Measurements from ENCODE around the gene UST. TPM values are rescaled to one million over a fixed set of nuclear protein-coding genes. Genes with fewer than 3 reads are reported as not detected.

Gene UST
- total and polyA plus RNA-seq, 9 of the 15 experiments (the other 6 are each of a cell fraction or from before 2014, with no cell fraction given), result 0.04 to 0.10 TPM; not detected in 7

DNA sequence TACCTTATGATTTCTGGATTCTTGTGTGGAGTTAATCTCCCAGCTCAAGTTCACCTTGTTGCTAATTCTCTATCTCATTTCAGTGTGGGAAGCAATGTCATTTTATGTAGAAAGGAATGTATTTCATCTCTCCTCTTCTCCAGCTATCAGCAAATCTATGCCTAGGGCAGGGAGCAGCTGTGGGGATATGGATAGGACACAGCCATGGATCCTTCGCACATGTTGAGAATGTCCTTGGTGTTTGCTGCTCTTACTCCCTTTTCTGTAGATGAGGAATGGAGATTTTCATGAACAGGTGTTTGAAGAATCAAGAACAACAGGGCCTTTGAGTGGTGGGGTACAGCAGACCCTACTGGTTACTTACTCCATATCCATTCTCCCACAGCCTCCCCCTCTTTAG is 182.0 kb downstream of the UST start:
- POLR2A ChIA-PET, result interaction anchor here (2.5 kb wide), 1 partner anchor 10 kb away, joined by 6 read pairs; no protein-coding TSS in a partner anchor
- DNase-seq (ENCODE audit: extremely low read depth in 1 of 4, low spot score in 3 of 4), result no peak

More for the DNA sequence above, 182.0 kb downstream of the UST start:
- H3K9me1 ChIP-seq (ENCODE audit: control insufficient read depth, insufficient read depth, low read length), result no peaks in the 10 kb centered on the region
- in situ Hi-C loops (cut with MboI) (no loop called here), intact Hi-C loops (cut with micrococcal nuclease) (no loop called here)
- H3K4me1 ChIP-seq (replicated peaks in 1 of 2; ENCODE audit: control insufficient read depth in 2 of 2, insufficient read depth in 2 of 2, low read length in 2 of 2), result no peaks in the 10 kb centered on the region
- CTCF ChIA-PET (ENCODE audit: low intra/inter-chr PET ratio), result no interaction called here
- H3K27ac ChIP-seq (ENCODE audit: extremely low read depth, low read depth, low read length), result no peak overlapping the region
- BruUV-seq (replicated peaks), result no TSS peak
- ATAC-seq, result no peak
- no peaks in the 10 kb centered on the region for H3K9me3 ChIP-seq (replicated peaks; ENCODE audit: control insufficient read depth, insufficient read depth, low read depth, low read length)
- no peak overlapping the region for H3K4me2 ChIP-seq (ENCODE audit: insufficient read depth, low read length)
- no peak overlapping the region for H3K9ac ChIP-seq (ENCODE audit: insufficient read depth in 1 of 2, low read depth in 2 of 2, low read length in 2 of 2)
- 0% methylated on average over 1 of the region's 1 CpG for WGBS (ENCODE audit: insufficient coverage, low coverage, missing lambda C conversion rate)
- H3K79me2 ChIP-seq (ENCODE audit: control insufficient read depth, insufficient read depth, low read length), result no peaks in the 10 kb centered on the region
- H3K27me3 ChIP-seq (ENCODE audit: control insufficient read depth in 2 of 2, insufficient read depth in 2 of 2, low read length in 2 of 2), result 0 out of 5 replicates have a peak, but pooled peaks cover 0 to 4% of the 10 kb centered on the region in 2 experiments
- FAIRE-seq, result no peak
- no peak overlapping the region for H2AFZ ChIP-seq (ENCODE audit: low read depth, low read length)
- H3K4me3 ChIP-seq, result no peak overlapping the region
- H3K36me3 ChIP-seq (ENCODE audit: control insufficient read depth, insufficient read depth, low read length), result no peaks in the 10 kb centered on the region
- no peaks in the 10 kb centered on the region for H4K20me1 ChIP-seq (replicated peaks; ENCODE audit: control insufficient read depth, insufficient read depth, low read length)
- TF ChIP-seq SMAD3 (CRISPR knock-in tag; conservative IDR thresholded peaks at IDR 0.05) (no peak), FOSL1 (tag; conservative IDR thresholded peaks at IDR 0.05) (no peak), ZNF398 (CRISPR knock-in tag; IDR thresholded peaks at IDR 0.05) (no peak), NRF1 (conservative IDR thresholded peaks at IDR 0.05 in 1 of 2, IDR thresholded peaks at IDR 0.05 in 1 of 2) (no peak), MAZ (CRISPR knock-in tag; conservative IDR thresholded peaks at IDR 0.05 in 1 of 2, IDR thresholded peaks at IDR 0.05 in 1 of 2) (no peak), ZC3H8 (IDR thresholded peaks at IDR 0.05) (no peak)
